HEK293T (cell line): ENCODE measurements around the gene SGIP1.
A peak's percentile ranks its signal among the peaks of the same experiment; 100 is the strongest.
"Not testable (repeated sequence)": the region's sequence is repeated elsewhere in the genome, so short reads cannot be mapped to it uniquely, and the experiment has no call there.

Experiments used
- CTCF ChIA-PET: fragments of 350-600 bp; formaldehyde crosslinking; extraction: SDS; loops from one replicate; lab custom pipeline; 2021; ENCODE audit warnings: antibody characterized with exemption, inconsistent platforms; lab: Yijun Ruan, JAX
- POLR2A ChIA-PET: fragments of 350-600 bp; formaldehyde crosslinking; extraction: SDS; loops from one replicate; lab custom pipeline; 2020; ENCODE audit warnings: antibody characterized with exemption, inconsistent platforms; lab: Yijun Ruan, JAX
- DNase-seq: peaks from one replicate; pipeline ENCODE4 v3.0.0; 2012; ENCODE audit warnings: mixed read lengths; ENCODE audit errors: extremely low spot score
- BHLHE40 ChIP-seq: fragments of 450-650 bp; IDR thresholded peaks from 2 replicates; pipeline ENCODE4 v1.6.1; 2016; ENCODE audit warnings: mild to moderate bottlenecking, moderate library complexity, borderline replicate concordance
- CTBP1 ChIP-seq: fragments of 450-650 bp; IDR thresholded peaks from 2 replicates; pipeline ENCODE4 v1.6.1; 2016; ENCODE audit warnings: borderline replicate concordance
- ELF4 ChIP-seq: fragments of 450-650 bp; IDR thresholded peaks from 2 replicates; pipeline ENCODE4 v1.6.1; 2017; ENCODE audit warnings: antibody characterized with exemption
- FOXA1 ChIP-seq: fragments of 450-650 bp; IDR thresholded peaks from 2 replicates; pipeline ENCODE4 v1.6.1; 2016; ENCODE audit warnings: mild to moderate bottlenecking
- FOXK2 ChIP-seq: fragments of 450-650 bp; IDR thresholded peaks from 2 replicates; pipeline ENCODE4 v1.6.1; 2016; ENCODE audit warnings: mild to moderate bottlenecking
- FOXM1 ChIP-seq: fragments of 450-650 bp; IDR thresholded peaks from 2 replicates; pipeline ENCODE4 v1.6.1; 2017; ENCODE audit warnings: mild to moderate bottlenecking, borderline replicate concordance
- HDGF ChIP-seq: fragments of 450-650 bp; IDR thresholded peaks from 2 replicates; pipeline ENCODE4 v1.6.1; 2017; ENCODE audit warnings: antibody characterized with exemption, borderline replicate concordance
- LEF1 ChIP-seq: fragments of 450-650 bp; IDR thresholded peaks from 2 replicates; pipeline ENCODE4 v1.6.1; 2017; ENCODE audit warnings: mild to moderate bottlenecking, borderline replicate concordance
- PKNOX1 ChIP-seq: fragments of 450-650 bp; IDR thresholded peaks from 2 replicates; pipeline ENCODE4 v1.6.1; 2016
- SP1 ChIP-seq: fragments of 450-650 bp; IDR thresholded peaks from 2 replicates; pipeline ENCODE4 v1.6.1; 2017
- SUZ12 ChIP-seq: fragments of 450-650 bp; IDR thresholded peaks from 2 replicates; pipeline ENCODE4 v1.6.1; 2016; ENCODE audit warnings: mild to moderate bottlenecking
- TARDBP ChIP-seq: fragments of 450-650 bp; IDR thresholded peaks from 2 replicates; pipeline ENCODE4 v1.6.1; 2016
- ZNF384 ChIP-seq: fragments of 450-650 bp; IDR thresholded peaks from 2 replicates; pipeline ENCODE4 v1.6.1; 2016

Gene SGIP1

GRCh38 chr1:66779475-66780078 lies 245.6 kb downstream of the SGIP1 start:
- no peak for TF ChIP-seq CTBP1
- TF ChIP-seq HDGF, result no peak
- TF ChIP-seq BHLHE40, result no peak
- TF ChIP-seq ZNF384, result no peak
- TF ChIP-seq LEF1, result no peak
- TF ChIP-seq FOXM1, result no peak
- TF ChIP-seq PKNOX1, result no peak
- no peak for TF ChIP-seq SUZ12
- no peak for TF ChIP-seq ELF4
- no peak for TF ChIP-seq TARDBP
- no peak for TF ChIP-seq FOXK2
- ChIA-PET CTCF (no interaction called here), POLR2A (no interaction called here)
- no peak for DNase-seq

- DNase-seq, POLR2A ChIA-PET, CTCF ChIA-PET: not testable (repeated sequence)
These were observed 251.8 kb downstream of the SGIP1 start for GRCh38 chr1:66785800-66786199.

GRCh38 chr1:66787641-66788040 lies 253.7 kb downstream of the SGIP1 start:
- CTCF ChIA-PET, result no interaction called here
- POLR2A ChIA-PET, result no interaction called here
- DNase-seq, result no peak
- no peak for TF ChIP-seq FOXM1
- TF ChIP-seq LEF1, result no peak
- TF ChIP-seq FOXK2, result no peak
- no peak for TF ChIP-seq FOXA1
- no peak for TF ChIP-seq PKNOX1
- no peak for TF ChIP-seq CTBP1
- TF ChIP-seq ZNF384, result no peak

GRCh38 chr1:66788231-66788939 lies 254.4 kb downstream of the SGIP1 start:
- no peak for DNase-seq
- ChIA-PET POLR2A (no interaction called here), CTCF (interaction anchor here (0.7 kb wide), 1 partner anchor 34 kb away, joined by 3 read pairs; no protein-coding TSS in a partner anchor)
- TF ChIP-seq HDGF (no peak), SP1 (no peak)

GRCh38 chr1:66791621-66792610 lies 258.0 kb downstream of the SGIP1 start:
- POLR2A ChIA-PET, result no interaction called here
- CTCF ChIA-PET, result no interaction called here
- TF ChIP-seq BHLHE40 (no peak), SUZ12 (no peak), PKNOX1 (peak; percentile 59)
- DNase-seq, result no peak

GRCh38 chr1:66795839-66796238 lies 261.9 kb downstream of the SGIP1 start:
- DNase-seq, CTCF ChIA-PET, POLR2A ChIA-PET: not testable (repeated sequence)
